Psoas muscle (tissue), 8 donors: ENCODE data around the gene ZNF578. TPM values are rescaled to one million over a fixed set of nuclear protein-coding genes. Genes with fewer than 3 reads are reported as not detected.
"Not testable (repeated sequence)": the region's sequence is repeated elsewhere in the genome, so short reads cannot be mapped to it uniquely, and the experiment has no call there.

ENCODE experiments used
- ATAC-seq, 4 donors: fragments of 200-7000 bp; cut with Tn5 transposase; one replicate each; pipeline ENCODE4 v1.9.1; 2020; ENCODE audit warnings: moderate library complexity in 3 of 4, mild to moderate bottlenecking in 2 of 4
- DNase-seq, 2 donors: peaks; one replicate each; pipeline ENCODE4 v3.0.0-alpha.2; 2020
- H3K27ac ChIP-seq: fragments of 200-600 bp; one replicate; pipeline ENCODE4 v1.8.0; 2022
- H3K27me3 ChIP-seq, 3 donors: fragments of 200-600 bp in 1 of 3; one replicate each; pipeline versions ENCODE4 v1.6.1 to v1.8.0; 2013 to 2022; ENCODE audit warnings: low read length in 2 of 3, mild to moderate bottlenecking in 2 of 3, moderate library complexity in 1 of 3; ENCODE audit not compliant: insufficient read depth in 3 of 3
- H3K36me3 ChIP-seq, 2 donors: fragments of 200-600 bp in 1 of 2; one replicate each; pipeline versions ENCODE4 v1.6.1 to v1.8.0; 2013 to 2022; ENCODE audit warnings: low read depth in 1 of 2, mild to moderate bottlenecking in 1 of 2, moderate library complexity in 1 of 2; ENCODE audit not compliant: insufficient read depth in 1 of 2
- H3K4me1 ChIP-seq: fragments of 200-600 bp; one replicate; pipeline ENCODE4 v1.8.0; 2022
- H3K4me3 ChIP-seq: fragments of 200-600 bp; one replicate; pipeline ENCODE4 v1.8.0; 2022; ENCODE audit warnings: mild to moderate bottlenecking
- H3K9me3 ChIP-seq: fragments of 200-600 bp; one replicate; pipeline ENCODE4 v1.8.0; 2022
- WGBS, 3 donors: extraction: QIAGEN DNeasy Blood & Tissue Kit; methylation state at CpG; one replicate each; pipeline versions ENCODE4 v1.1.6 to v1.1.7; 2013; 5-methylcytosine and 5-hydroxymethylcytosine counted together
- intact Hi-C, 2 donors: fragments of 100-400 bp; cut with DNase I; formaldehyde crosslinking; loops; one replicate each; pipeline versions ENCODE4 v1.11.0 to v1.14.2; 2022
- polyA plus RNA-seq, 3 donors: library from polyadenylated mRNA; stranded (reverse); fragments of 200-250 nt; gene quantifications; one replicate each; pipeline ENCODE4 v1.2.3, GENCODE V29; 2013
- total RNA-seq, 4 donors: library from RNA; stranded (reverse); fragmentation: NEBNext Ultra II Directional in 2 of 4; extraction: Animal tissue kit (Norgen Biotek cat#: 25700) in 2 of 4; gene quantifications; one replicate each; pipeline versions ENCODE4 v1.2.1 to v1.2.4, GENCODE V29; 2021 to 2023
- TF ChIP-seq, protein P1 (sequence below): fragments of 200-600 bp; IDR thresholded peaks from one replicate; pipeline ENCODE4 v1.8.0; 2022; ENCODE audit warnings: antibody characterized with exemption
- donor health status: healthy with polysubstance abuse.
- donor health status: DM: no; HTN: no; CAD: no; lungs with moderate emphysema.
- donor health status: Bipolar disorder and iron deficiency.
- donor health status: healthy.
- donor health status: DM: yes; HTN: yes; CAD: no.
- donor health status: DM: no; HTN: no; CAD: no.
- donor health status: DM: no; HTN: no; CAD: no.
- donor health status: DM: yes; HTN: yes; CAD: no.

The ZNF578 gene
- total and polyA plus RNA-seq, 7 donors = 0.10 to 0.71 (median 0.41) TPM

DNA sequence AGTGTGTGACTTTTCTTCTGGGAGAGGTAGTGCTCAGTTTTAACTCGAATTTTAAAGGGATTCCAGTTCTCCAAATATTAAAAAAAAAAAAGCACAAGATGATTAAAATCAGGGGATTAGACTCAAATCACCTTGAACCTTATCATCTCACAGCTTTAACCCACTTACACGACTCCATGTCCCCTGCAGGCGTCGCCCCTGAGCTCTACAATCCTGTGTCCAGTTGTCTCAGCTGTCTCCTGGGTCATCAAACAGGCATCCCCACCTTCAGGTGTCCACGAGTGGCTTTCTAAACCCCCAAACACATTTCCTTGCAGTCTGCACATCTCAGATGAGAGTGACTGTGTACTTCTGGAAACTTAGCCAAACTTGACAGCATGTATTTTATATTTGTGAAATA is 88.3 kb downstream of the ZNF578 start:
- Histone ChIP-seq H3K4me1 (no peaks in the 10 kb centered on the region), H3K9me3 (no peaks in the 10 kb centered on the region), H3K4me3 (no peak overlapping the region), H3K27ac (no peak overlapping the region), H3K36me3 (peaks cover 2 to 39% of the 10 kb centered on the region in 2 donors), H3K27me3 (no peaks in the 10 kb centered on the region)
- TF ChIP-seq, protein P1, sequence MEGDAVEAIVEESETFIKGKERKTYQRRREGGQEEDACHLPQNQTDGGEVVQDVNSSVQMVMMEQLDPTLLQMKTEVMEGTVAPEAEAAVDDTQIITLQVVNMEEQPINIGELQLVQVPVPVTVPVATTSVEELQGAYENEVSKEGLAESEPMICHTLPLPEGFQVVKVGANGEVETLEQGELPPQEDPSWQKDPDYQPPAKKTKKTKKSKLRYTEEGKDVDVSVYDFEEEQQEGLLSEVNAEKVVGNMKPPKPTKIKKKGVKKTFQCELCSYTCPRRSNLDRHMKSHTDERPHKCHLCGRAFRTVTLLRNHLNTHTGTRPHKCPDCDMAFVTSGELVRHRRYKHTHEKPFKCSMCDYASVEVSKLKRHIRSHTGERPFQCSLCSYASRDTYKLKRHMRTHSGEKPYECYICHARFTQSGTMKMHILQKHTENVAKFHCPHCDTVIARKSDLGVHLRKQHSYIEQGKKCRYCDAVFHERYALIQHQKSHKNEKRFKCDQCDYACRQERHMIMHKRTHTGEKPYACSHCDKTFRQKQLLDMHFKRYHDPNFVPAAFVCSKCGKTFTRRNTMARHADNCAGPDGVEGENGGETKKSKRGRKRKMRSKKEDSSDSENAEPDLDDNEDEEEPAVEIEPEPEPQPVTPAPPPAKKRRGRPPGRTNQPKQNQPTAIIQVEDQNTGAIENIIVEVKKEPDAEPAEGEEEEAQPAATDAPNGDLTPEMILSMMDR = no peak
- 78 to 85% (median 84%) methylated on average over 5 of the region's 5 CpGs for WGBS, 3 donors
- ATAC-seq (no peak), DNase-seq (no peak)
- intact Hi-C loops = no loop called here

DNA sequence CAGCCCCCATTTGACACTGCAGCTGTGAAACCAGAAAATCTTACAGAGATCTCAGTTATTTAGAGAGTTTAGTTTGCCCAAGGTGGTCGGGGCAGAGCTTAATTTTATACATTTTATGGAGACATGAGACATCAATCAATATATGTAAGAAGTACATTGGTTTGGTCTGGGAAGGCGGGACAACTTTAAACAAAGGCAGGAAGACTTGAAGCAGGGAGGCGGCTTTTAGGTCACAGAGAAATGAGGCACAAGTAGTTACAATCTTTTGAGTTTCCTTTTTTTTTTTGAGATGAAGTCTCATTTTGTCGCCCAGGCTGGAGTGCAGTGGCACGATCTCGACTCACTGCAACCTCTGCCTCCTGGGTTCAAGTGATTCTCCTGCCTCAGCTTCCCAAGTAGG is 89.2 kb downstream of the ZNF578 start:
- 74 to 78% (median 77%) methylated on average over 6 of the region's 6 CpGs for WGBS, 3 donors
- ATAC-seq, intact Hi-C loops, H3K4me1 ChIP-seq, DNase-seq, H3K27me3 ChIP-seq, H3K4me3 ChIP-seq, H3K27ac ChIP-seq, H3K9me3 ChIP-seq: not testable (repeated sequence)
- peaks cover 2 to 48% of the 10 kb centered on the region in 2 donors for H3K36me3 ChIP-seq

DNA sequence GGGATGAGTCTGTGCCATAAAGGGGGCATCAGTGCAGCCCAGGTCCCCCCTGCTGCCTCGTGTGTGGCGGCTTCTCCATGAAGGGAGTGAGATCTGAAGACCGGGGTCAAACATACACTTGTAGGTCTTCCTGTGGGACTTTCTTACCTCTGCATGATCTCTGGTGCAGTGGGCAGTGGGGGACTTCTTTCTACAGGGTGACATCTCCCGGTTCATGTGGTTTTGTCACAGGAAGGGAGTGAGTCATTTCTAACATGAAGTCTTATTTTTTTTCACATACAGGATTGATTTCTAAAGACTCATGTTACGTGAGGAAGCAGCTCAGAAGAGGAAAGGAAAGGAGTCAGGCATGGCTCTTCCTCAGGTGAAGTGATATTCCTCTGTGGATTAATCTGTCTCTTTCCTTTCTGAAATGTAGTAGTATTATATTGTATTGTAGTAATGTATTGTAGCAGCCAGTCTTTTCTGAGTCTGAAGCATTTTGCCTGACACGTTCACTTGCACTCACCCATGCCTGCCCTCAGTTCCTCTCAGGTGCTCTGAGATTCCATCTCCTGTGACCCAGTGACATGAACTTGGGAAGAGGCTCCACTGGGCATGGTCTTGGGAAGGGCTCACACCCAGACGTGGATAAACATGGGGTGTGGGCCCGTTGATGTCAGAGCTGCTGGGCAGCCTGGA is 89.8 kb downstream of the ZNF578 start:
- WGBS, 3 donors = 71 to 80% (median 75%) methylated on average over 7 to 8 of the region's 8 CpGs
- H3K4me1 ChIP-seq = no peaks in the 10 kb centered on the region
- H3K9me3 ChIP-seq = no peaks in the 10 kb centered on the region
- DNase-seq (no peak), ATAC-seq (no peak)
- intact Hi-C loops = no loop called here
- H3K36me3 ChIP-seq = peaks cover 2 to 54% of the 10 kb centered on the region in 2 donors
- TF ChIP-seq, protein P1 = no peak
- no peaks in the 10 kb centered on the region for H3K27me3 ChIP-seq
- H3K4me3 ChIP-seq = no peak overlapping the region
- no peak overlapping the region for H3K27ac ChIP-seq

DNA sequence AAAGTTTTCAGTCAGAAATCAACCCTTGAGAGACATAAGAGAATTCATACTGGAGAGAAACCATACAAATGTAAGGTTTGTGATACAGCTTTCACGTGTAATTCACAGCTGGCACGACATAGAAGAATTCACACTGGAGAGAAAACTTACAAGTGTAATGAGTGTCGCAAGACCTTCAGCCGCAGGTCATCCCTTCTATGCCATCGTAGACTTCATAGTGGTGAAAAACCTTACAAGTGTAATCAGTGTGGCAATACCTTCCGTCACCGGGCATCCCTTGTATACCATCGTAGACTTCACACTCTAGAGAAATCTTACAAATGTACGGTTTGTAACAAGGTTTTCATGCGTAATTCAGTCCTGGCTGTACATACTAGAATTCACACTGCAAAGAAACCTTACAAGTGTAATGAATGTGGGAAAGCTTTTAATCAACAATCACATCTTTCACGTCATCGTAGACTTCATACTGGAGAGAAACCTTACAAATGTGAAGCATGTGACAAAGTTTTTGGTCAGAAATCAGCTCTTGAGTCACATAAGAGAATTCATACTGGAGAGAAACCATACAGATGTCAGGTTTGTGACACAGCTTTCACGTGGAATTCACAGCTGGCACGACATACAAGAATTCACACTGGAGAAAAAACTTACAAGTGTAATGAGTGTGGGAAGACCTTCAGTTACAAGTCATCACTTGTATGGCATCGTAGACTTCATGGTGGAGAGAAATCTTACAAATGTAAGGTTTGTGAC is 101.0 kb downstream of the ZNF578 start:
- H3K27ac ChIP-seq = no peak overlapping the region
- TF ChIP-seq, protein P1 = no peak
- no peaks in the 10 kb centered on the region for H3K27me3 ChIP-seq
- DNase-seq (no peak), ATAC-seq (no peak)
- H3K4me1 ChIP-seq = no peaks in the 10 kb centered on the region
- intact Hi-C loops = no loop called here
- H3K9me3 ChIP-seq = peaks cover 79% of the 10 kb centered on the region
- WGBS, 3 donors = 98% methylated on average over 15 of the region's 15 CpGs
- H3K36me3 ChIP-seq = peaks cover 28 to 91% of the 10 kb centered on the region in 2 donors
- no peak overlapping the region for H3K4me3 ChIP-seq

DNA sequence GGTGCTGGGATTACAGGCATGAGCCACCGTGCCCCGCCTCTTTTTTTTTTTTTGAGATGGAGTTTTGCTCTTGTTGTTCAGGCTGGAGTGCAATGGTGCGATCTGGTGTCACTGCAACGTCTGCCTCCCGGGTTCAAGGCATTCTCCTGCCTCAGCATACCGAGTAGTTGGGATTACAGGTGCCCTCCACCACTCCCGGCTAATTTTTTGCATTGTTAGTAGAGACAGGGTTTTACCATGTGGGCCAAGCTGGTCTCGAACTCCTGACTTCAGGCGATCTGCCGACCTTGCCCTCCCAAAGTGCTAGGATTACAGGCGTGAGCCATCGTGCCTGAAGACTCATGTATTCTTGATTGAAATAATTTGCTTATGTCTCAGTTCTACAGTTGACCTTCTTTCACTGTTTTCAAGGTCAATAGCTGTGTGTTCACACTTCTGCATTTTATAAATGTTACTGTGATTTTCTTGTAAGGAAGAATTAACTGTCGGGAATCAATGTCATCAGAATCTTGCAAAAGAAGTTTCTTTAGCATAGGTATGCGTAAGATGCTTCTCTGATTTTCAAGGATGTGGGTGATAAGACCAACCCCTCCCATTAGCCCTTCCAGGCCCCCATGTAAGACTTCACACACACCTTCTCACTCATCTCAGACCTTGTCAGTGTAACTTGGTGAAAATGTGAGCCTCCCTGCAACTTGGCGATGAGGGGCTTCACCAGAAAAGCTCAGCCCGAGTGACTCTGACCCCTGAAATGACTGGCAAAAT is 104.1 kb downstream of the ZNF578 start:
- TF ChIP-seq, protein P1 = no peak
- no peak overlapping the region for H3K4me3 ChIP-seq
- DNase-seq (no peak), ATAC-seq (no peak)
- H3K9me3 ChIP-seq = peaks cover 74% of the 10 kb centered on the region
- H3K27ac ChIP-seq = no peak overlapping the region
- intact Hi-C loops = no loop called here
- H3K4me1 ChIP-seq = no peaks in the 10 kb centered on the region
- H3K36me3 ChIP-seq = peaks cover 29 to 72% of the 10 kb centered on the region in 2 donors
- 97 to 98% (median 98%) methylated on average over 16 of the region's 16 CpGs for WGBS, 3 donors
- no peaks in the 10 kb centered on the region for H3K27me3 ChIP-seq

DNA sequence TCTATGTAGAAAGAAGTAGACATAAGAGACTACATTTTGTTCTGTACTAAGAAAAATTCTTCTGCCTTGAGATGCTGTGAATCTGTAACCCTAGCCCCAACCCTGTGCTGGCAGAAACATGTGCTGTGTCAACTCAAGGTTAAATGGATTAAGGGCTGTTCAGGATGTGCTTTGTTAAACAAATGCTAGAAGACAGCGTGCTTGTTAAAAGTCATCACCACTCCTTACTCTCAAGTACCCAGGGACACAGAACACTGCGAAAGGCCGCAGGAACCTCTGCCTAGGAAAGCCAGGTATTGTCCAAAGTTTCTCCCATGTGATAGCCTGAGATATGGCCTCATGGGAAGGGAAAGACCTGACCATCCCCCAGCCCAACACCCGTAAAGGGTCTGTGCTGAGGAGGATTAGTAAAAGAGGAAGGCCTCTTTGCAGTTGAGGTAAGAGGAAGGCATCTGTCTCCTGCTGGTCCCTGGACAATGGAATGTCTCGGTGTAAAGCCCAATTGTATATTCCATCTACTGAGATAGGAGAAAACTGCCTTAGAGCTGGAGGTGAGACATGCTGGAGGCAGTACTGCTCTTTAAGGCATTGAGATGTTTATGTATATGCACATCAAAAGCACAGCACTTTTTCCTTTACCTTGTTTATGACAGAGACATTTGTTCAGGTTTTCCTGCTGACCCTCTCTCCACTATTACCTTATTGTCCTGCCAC is 105.5 kb downstream of the ZNF578 start:
- H3K4me1 ChIP-seq, ATAC-seq, DNase-seq, H3K4me3 ChIP-seq, H3K27me3 ChIP-seq, intact Hi-C loops, H3K27ac ChIP-seq: not testable (repeated sequence)
- H3K36me3 ChIP-seq = peaks cover 29 to 57% of the 10 kb centered on the region in 2 donors
- H3K9me3 ChIP-seq = peaks cover 71% of the 10 kb centered on the region
- WGBS, 3 donors = 63 to 76% (median 69%) methylated on average over 5 of the region's 5 CpGs

DNA sequence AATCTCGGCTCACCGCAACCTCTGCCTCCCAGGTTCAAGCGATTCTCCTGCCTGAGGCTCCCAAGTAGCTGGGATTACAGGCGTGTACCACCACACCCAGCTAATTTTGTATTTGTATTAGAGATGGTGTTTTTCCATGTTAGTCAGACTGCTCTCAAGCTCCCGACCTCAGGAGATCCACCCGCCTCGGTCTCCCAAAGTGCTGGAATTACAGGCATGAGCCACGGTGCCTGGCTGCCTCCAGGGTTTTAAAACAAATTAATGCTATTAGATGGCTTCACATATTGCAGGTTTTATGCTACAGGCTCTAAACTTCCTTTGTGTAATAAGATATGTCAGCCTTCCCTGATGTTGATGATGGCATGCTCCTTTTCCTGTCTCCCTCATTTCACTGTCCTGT is 108.3 kb downstream of the ZNF578 start:
- H3K4me3 ChIP-seq, intact Hi-C loops, H3K4me1 ChIP-seq, H3K27me3 ChIP-seq, ATAC-seq, DNase-seq, H3K27ac ChIP-seq: not testable (repeated sequence)
- 95 to 96% (median 96%) methylated on average over 8 of the region's 8 CpGs for WGBS, 3 donors
- Histone ChIP-seq H3K36me3 (peaks cover 14 to 34% of the 10 kb centered on the region in 2 donors), H3K9me3 (peaks cover 54% of the 10 kb centered on the region)
